GM12891 (cell line): ENCODE measurements around the gene GLRA3.
"Not testable (repeated sequence)": the region's sequence is repeated elsewhere in the genome, so short reads cannot be mapped to it uniquely, and the experiment has no call there.

Experiments used
- DNase-seq: peaks from one replicate; pipeline ENCODE4 v3.0.0; 2011; ENCODE audit warnings: low spot score; ENCODE audit not compliant: insufficient read length
- FAIRE-seq: peaks from 2 replicates; lab custom pipeline; 2011; peaks lifted over from hg19 to GRCh38; lab: Jason Lieb, UNC
- PAX5 ChIP-seq: IDR thresholded peaks from 2 replicates; pipeline ENCODE4 v1.6.1; 2011; ENCODE audit warnings: low read length, moderate library complexity, mild to moderate bottlenecking; ENCODE audit not compliant: insufficient read depth, severe bottlenecking
- POLR2A ChIP-seq: IDR thresholded peaks from 2 replicates; pipeline ENCODE4 v1.6.1; 2011; ENCODE audit warnings: low read depth, low read length, control low read depth
- POLR2AphosphoS5 ChIP-seq: IDR thresholded peaks from 2 replicates; pipeline ENCODE4 v1.6.1; 2011; ENCODE audit warnings: low read depth, low read length, control low read depth
- POU2F2 ChIP-seq: IDR thresholded peaks from 2 replicates; pipeline ENCODE4 v1.6.1; 2011; ENCODE audit warnings: low read depth, mild to moderate bottlenecking, control low read depth, low read length, moderate library complexity
- SPI1 ChIP-seq: IDR thresholded peaks from 2 replicates; pipeline ENCODE4 v1.6.1; 2011; ENCODE audit warnings: low read depth, low read length, control low read depth
- TAF1 ChIP-seq: IDR thresholded peaks from 2 replicates; pipeline ENCODE4 v1.6.1; 2011; ENCODE audit warnings: low read depth, low read length, control low read depth

The GLRA3 gene

DNA sequence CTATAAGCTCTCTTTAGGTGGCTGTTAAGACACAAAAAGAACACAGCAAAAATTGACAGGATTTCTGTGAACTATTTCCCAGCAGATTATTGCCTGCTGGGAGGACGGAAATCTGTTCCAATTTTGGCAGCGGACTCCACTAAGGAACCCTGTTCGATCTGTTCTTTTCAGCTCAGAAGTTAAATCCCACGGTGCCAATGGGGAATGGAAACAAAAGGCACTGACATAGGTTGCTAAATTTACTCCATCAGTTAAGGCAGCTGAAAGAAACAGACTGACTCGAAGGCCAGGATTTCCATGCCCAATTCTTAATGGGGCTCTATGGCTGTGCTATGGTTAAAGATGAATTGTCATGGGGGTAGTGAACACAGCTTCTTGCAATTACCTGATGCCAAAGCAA lies 180.2 kb downstream of the GLRA3 start:
- no peak for DNase-seq
- FAIRE-seq = no peak
- TF ChIP-seq POU2F2 (no peak), POLR2A (no peak), SPI1 (no peak), PAX5 (no peak), TAF1 (no peak), POLR2AphosphoS5 (no peak)

GRCh38 chr4:174646326-174646725 lies 182.7 kb downstream of the GLRA3 start:
- TF ChIP-seq POLR2AphosphoS5 = no peak
- no peak for TF ChIP-seq POU2F2
- TF ChIP-seq PAX5 = no peak
- no peak for TF ChIP-seq POLR2A
- TF ChIP-seq TAF1 = no peak
- no peak for TF ChIP-seq SPI1
- no peak for FAIRE-seq
- DNase-seq = no peak

DNA sequence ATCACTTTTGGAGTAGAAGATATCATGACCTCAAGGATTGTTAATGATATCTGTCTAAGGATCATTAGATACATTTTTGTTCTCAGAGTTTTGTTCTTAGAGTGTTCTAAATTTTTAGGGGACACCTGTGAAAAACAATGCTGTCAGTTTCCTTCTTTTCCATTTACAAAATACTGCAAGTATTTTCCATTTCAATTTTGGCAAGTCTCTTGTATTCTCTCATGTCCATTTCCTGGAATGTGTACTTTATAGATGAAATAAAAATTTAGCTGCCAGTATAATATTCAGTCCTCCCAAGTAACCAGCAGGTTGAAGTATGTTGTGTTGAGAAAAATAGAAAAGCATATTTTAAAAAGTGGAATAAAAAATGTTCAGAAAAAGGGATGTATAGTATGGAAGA lies 188.9 kb downstream of the GLRA3 start:
- no peak for FAIRE-seq
- no peak for DNase-seq
- no peak for TF ChIP-seq SPI1
- TF ChIP-seq POLR2AphosphoS5 = no peak
- TF ChIP-seq POU2F2 = no peak
- TF ChIP-seq POLR2A = no peak
- TF ChIP-seq PAX5 = no peak
- TF ChIP-seq TAF1 = no peak

- TF ChIP-seq POU2F2 = no peak
- FAIRE-seq (no peak), DNase-seq (no peak)
Measured at GRCh38 chr4:174635732-174636131, 193.3 kb downstream of the GLRA3 start.

DNA sequence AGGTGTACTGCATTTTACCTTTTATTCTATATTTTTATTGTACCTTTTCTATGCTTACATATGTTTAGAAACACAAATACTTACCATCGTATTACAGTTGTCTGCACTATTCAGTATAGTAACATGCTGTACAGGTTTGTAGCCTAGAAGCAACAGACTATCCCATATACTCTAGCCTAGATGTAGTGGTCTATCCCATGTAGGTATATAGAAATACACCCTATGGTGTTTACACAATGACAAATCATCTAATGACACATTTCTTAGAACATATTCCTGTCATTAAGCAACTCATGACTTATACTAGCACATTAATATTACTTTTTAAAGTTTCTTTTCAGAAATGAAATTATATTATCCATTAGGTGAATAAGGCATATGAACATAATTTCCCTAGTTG lies 195.6 kb downstream of the GLRA3 start:
- TF ChIP-seq POLR2AphosphoS5 = no peak
- TF ChIP-seq POU2F2 = no peak
- TF ChIP-seq PAX5 = no peak
- TF ChIP-seq TAF1 = no peak
- TF ChIP-seq SPI1 = no peak
- no peak for TF ChIP-seq POLR2A
- DNase-seq = no peak
- FAIRE-seq = no peak

DNA sequence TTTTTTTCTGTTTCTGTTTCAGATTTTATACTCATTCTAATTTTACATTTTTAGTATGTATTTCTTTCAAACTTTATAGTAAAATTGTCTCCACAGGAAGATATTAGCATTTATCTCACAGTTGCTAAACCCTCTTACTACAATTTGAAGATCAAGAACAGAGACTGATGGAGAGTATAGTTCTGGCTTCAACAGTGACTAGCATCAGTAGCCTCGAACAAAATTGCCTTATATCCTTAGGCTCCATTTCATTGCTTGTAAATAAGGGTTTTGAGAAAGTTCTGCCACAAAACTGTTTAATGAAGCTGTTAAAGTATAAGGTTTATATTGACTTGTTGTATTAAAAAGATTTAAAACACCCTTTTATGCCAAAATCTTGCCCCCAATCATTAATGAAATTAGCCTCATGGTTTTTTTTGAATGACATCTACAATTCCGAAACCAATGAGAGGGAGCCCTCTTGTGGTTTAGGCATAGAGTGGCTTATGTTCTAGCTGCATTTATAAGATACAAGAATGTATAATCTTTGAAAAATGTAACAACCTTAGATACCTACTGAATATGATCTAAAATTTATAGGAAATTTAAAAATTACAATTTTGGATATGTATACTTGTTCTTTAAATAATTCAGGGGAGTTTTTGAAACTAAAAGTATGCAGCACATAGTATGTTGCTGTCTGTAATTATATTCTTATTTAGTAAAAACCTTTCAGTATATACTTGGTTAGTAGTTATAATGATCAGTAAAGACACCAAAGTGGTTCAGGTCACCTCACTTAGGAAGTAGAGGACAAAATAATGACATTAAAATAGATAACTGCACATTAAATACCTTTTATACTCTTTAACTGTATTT lies 196.9 kb downstream of the GLRA3 start:
- FAIRE-seq = no peak
- DNase-seq = no peak
- TF ChIP-seq SPI1 (no peak), PAX5 (no peak), POLR2A (no peak), POU2F2 (no peak), POLR2AphosphoS5 (no peak), TAF1 (no peak)

- not testable (repeated sequence) for DNase-seq, FAIRE-seq
Measured at GRCh38 chr4:174629907-174630450, 199.1 kb downstream of the GLRA3 start.

GRCh38 chr4:174629265-174629664 lies 199.8 kb downstream of the GLRA3 start:
- DNase-seq = no peak
- no peak for FAIRE-seq
- no peak for TF ChIP-seq SPI1
- no peak for TF ChIP-seq POLR2A
- no peak for TF ChIP-seq PAX5
- no peak for TF ChIP-seq POU2F2
- TF ChIP-seq TAF1 = no peak
- no peak for TF ChIP-seq POLR2AphosphoS5

GRCh38 chr4:174628191-174628590 lies 200.9 kb downstream of the GLRA3 start:
- no peak for FAIRE-seq
- TF ChIP-seq SPI1 = no peak
- no peak for TF ChIP-seq TAF1
- no peak for TF ChIP-seq POLR2A
- TF ChIP-seq POU2F2 = no peak
- DNase-seq = no peak

DNA sequence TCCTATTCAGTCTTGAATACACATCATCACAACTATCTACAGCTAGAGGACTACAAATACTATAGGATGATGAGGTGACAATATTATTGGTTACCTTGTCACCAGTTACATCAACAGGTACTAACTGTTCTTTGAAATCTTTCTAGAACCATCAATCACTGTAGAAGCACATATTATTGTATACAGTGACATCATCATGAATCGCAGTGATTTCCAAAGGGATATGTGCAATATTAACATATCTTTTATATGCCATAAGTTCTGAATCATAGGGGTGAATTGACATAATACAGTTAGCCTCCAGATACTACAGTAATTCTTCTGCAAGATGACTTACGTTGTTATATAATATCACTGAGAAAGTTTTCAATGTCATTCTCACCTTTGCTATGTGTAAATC lies 201.6 kb downstream of the GLRA3 start:
- no peak for FAIRE-seq
- TF ChIP-seq POLR2AphosphoS5 (no peak), POLR2A (no peak), POU2F2 (no peak), TAF1 (no peak), SPI1 (no peak), PAX5 (no peak)
- DNase-seq = no peak

DNA sequence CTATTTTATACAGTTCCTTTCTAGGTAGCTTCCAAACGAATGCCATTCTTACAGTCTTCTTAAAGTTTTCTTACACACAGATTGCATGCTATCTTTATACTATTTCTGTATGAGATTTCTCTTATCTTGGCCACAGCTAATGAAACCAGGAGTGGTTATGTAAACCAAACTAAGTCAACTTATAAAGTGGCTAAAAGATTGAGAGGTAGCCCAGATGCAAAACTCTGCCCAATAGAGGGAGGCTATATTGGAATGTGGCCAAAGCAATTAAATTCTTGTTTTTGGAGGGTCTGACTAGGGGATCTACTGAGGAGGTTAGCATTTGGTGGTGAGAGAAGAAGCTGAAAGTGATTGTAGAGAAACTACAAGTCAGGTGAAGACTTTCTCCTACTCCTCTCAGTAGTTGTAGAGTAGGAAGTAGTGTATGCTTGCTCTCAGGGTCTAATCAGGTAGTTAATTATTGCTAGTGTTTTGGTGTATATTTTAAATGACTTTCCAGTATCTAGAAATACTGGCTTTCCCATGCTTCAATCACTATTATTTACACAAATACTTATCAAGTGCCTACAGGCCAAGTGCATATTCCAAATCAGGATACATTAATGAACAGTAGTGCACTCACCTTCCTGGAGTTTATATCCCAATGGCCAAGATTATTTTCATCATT lies 202.6 kb downstream of the GLRA3 start:
- TF ChIP-seq POLR2A = no peak
- TF ChIP-seq SPI1 = no peak
- no peak for TF ChIP-seq TAF1
- no peak for TF ChIP-seq PAX5
- TF ChIP-seq POU2F2 = no peak
- no peak for TF ChIP-seq POLR2AphosphoS5
- FAIRE-seq (no peak), DNase-seq (no peak)
